B cell (primary cell): ENCODE data around the gene RNF212. TPM values are rescaled to one million over a fixed set of nuclear protein-coding genes. Genes with fewer than 3 reads are reported as not detected.

Source experiments
- ATAC-seq: fragments of 200-7000 bp; cut with Tn5 transposase; one replicate; pipeline ENCODE4 v1.10.0; 2021; ENCODE audit warnings: low read depth, mild to moderate bottlenecking, moderate number of reproducible peaks, moderate library complexity
- CTCF ChIA-PET: fragments of 350-600 bp; sonication (Branson Sonifier 250); formaldehyde crosslinking; loops from one replicate; lab custom pipeline; 2021; ENCODE audit warnings: antibody characterized with exemption, inconsistent platforms; lab: Charles Lee
- POLR2A ChIA-PET: fragments of 350-600 bp; sonication (Branson Sonifier 250); formaldehyde crosslinking; loops from one replicate; lab custom pipeline; 2021; ENCODE audit warnings: antibody characterized with exemption; lab: Charles Lee
- DNase-seq: peaks from one replicate; pipeline ENCODE4 v3.0.0; 2013
- H2AFZ ChIP-seq: 2 replicates; pipeline ENCODE4 v1.6.1; 2012; ENCODE audit warnings: mild to moderate bottlenecking, low read depth, low read length; ENCODE audit not compliant: insufficient read depth, poor library complexity, severe bottlenecking
- H3K27ac ChIP-seq, 2 donors: 1 replicate in 1 of 2; 2 replicates in 1 of 2; pipeline ENCODE4 v1.5.1; 2012 to 2013; ENCODE audit warnings: low read length in 2 of 2, mild to moderate bottlenecking in 2 of 2, moderate library complexity in 1 of 2
- H3K27me3 ChIP-seq, 4 experiments: fragments of 200-600 bp in 1 of 4; sonication (generic) in 1 of 4; replicated peaks in 1 of 4; 1 replicate in 2 of 4; 2 replicates in 2 of 4; pipeline versions ENCODE4 v1.6.1 to v1.7.0; 2013 to 2016; ENCODE audit warnings: low read length in 3 of 4, mild to moderate bottlenecking in 2 of 4, mixed read lengths in 1 of 4, moderate library complexity in 1 of 4; ENCODE audit not compliant: insufficient read depth in 4 of 4, control insufficient read depth in 3 of 4; ENCODE audit errors: control extremely low read depth in 1 of 4
- H3K36me3 ChIP-seq, 2 experiments: replicated peaks in 1 of 2; 1 replicate in 1 of 2; 2 replicates in 1 of 2; pipeline versions ENCODE4 v1.6.1 to v1.7.1; 2013; ENCODE audit warnings: low read length in 1 of 2; ENCODE audit not compliant: insufficient read depth in 2 of 2, control insufficient read depth in 1 of 2; ENCODE audit errors: control extremely low read depth in 1 of 2, extremely low read depth in 1 of 2
- H3K4me1 ChIP-seq, 2 donors: fragments of 200-600 bp in 1 of 2; sonication (generic) in 1 of 2; 1 replicate in 1 of 2; 2 replicates in 1 of 2; pipeline versions ENCODE4 v1.5.1 to v1.6.1; 2013 to 2017; ENCODE audit warnings: low read length in 2 of 2; ENCODE audit not compliant: control insufficient read depth in 2 of 2, insufficient read depth in 2 of 2
- H3K4me2 ChIP-seq: replicated peaks from 2 replicates; pipeline ENCODE3; 2012; ENCODE audit warnings: mild to moderate bottlenecking, low read depth, low read length; ENCODE audit not compliant: poor library complexity, severe bottlenecking
- H3K4me3 ChIP-seq, 5 experiments: fragments of 200-600 bp in 1 of 5; sonication (generic) in 1 of 5; 1 replicate in 3 of 5; 2 replicates in 2 of 5; pipeline versions ENCODE4 v1.5.1 to v1.7.0; 2011 to 2016; ENCODE audit warnings: low read length in 4 of 5, mild to moderate bottlenecking in 4 of 5, low read depth in 2 of 5, control low read depth in 1 of 5, moderate library complexity in 1 of 5; ENCODE audit not compliant: insufficient read depth in 1 of 5; ENCODE audit errors: control extremely low read depth in 1 of 5, extremely low read depth in 1 of 5
- H3K79me2 ChIP-seq: fragments of 200-600 bp; sonication (generic); one replicate; pipeline ENCODE4 v1.6.0; 2016; ENCODE audit warnings: low read length; ENCODE audit not compliant: control insufficient read depth, insufficient read depth
- H3K9ac ChIP-seq: fragments of 200-600 bp; sonication (generic); 2 replicates; pipeline ENCODE4 v1.6.1; 2017; ENCODE audit warnings: mild to moderate bottlenecking, low read length, moderate library complexity
- H3K9me3 ChIP-seq, 3 donors: one replicate each; pipeline versions ENCODE4 v1.6.1 to v1.7.1; 2013; ENCODE audit warnings: low read length in 2 of 3; ENCODE audit not compliant: control insufficient read depth in 2 of 3, insufficient read depth in 1 of 3; ENCODE audit errors: control extremely low read depth in 1 of 3
- H4K20me1 ChIP-seq: 2 replicates; pipeline ENCODE4 v1.6.0; 2012; ENCODE audit warnings: mild to moderate bottlenecking, low read length; ENCODE audit not compliant: insufficient read depth, control insufficient read depth, poor library complexity, severe bottlenecking
- H3K27ac Mint-ChIP-seq: one replicate; pipeline ENCODE4 v1.8.0; 2021; ENCODE audit warnings: mixed read lengths
- H3K27me3 Mint-ChIP-seq: one replicate; pipeline ENCODE4 v1.8.0; 2021; ENCODE audit warnings: mixed read lengths
- H3K4me1 Mint-ChIP-seq: one replicate; pipeline ENCODE4 v1.8.0; 2021; ENCODE audit warnings: mixed read lengths
- H3K4me3 Mint-ChIP-seq: one replicate; pipeline ENCODE4 v1.8.0; 2021; ENCODE audit warnings: mixed read lengths
- H3K9me3 Mint-ChIP-seq: one replicate; pipeline ENCODE4 v1.8.0; 2022; ENCODE audit warnings: mixed read lengths; ENCODE audit not compliant: insufficient read depth
- CTCF ChIP-seq: fragments of 200-600 bp; IDR thresholded peaks from one replicate; pipeline ENCODE4 v1.8.0; 2022; ENCODE audit warnings: antibody characterized with exemption, mild to moderate bottlenecking
- EZH2 ChIP-seq: IDR thresholded peaks from 2 replicates; pipeline ENCODE4 v1.6.1; 2012; ENCODE audit warnings: borderline replicate concordance, low read depth, mild to moderate bottlenecking, moderate library complexity, low read length; ENCODE audit not compliant: insufficient read depth, poor library complexity, severe bottlenecking
- WGBS: methylation state at CpG from one replicate; pipeline ENCODE4 v1.1.5; 2013; ENCODE audit warnings: missing lambda C conversion rate; ENCODE audit not compliant: insufficient coverage; 5-methylcytosine and 5-hydroxymethylcytosine counted together
- intact Hi-C: fragments of 100-400 bp; cut with micrococcal nuclease; formaldehyde crosslinking; loops from one replicate; pipeline ENCODE4 v1.10.0; 2022
- polyA plus RNA-seq: library from polyadenylated mRNA; depleted of rRNA; stranded (reverse); fragments of >200 nt; gene quantifications from 2 replicates; pipeline ENCODE4 v1.2.3, GENCODE V29; 2012
- total RNA-seq, 2 donors: library from RNA; stranded (reverse); fragments of 120-200 nt in 1 of 2; gene quantifications; 1 replicate in 1 of 2; 2 replicates in 1 of 2; pipeline versions ENCODE4 v1.2.3 to v1.2.4, GENCODE V29; 2013 to 2022

Gene RNF212
- total and polyA plus RNA-seq, 2 donors (not counting 1 experiment from before 2014, with no cell fraction given), result 2.1 to 5.9 TPM

DNA sequence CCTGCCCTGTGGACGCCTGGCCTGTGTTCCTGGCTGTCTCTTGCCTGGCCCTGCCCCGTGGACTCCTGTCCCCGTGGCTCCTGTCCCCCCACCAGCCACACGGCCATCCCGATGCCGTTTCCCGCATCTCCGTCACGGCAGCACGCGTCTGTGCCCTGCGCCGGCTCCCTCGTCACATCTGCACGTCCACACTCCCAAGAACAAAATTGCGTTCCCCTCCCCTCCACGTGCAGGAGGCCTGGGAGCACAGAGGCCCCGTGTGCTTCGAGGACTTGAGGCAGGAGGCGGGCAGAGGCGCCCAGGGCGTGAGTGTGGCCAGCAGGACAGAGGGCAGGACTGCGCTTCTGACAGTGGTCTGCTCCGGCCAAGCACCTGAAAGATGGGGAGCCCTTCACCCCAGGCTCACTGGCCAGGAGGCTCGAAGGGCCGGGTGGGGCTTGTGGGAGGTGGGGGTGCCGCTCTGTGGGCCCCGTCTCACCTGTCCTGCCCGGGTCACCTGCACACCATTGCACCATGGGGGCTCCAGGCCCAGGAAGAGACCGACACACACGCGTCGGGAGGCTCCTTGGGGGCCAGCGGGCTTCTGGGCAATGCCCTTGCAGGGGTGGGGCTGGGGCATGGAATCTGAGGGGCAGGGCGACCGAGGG lies 84.7 kb downstream of the RNF212 start:
- no peaks in the 10 kb centered on the region for H3K79me2 ChIP-seq
- H3K9me3 ChIP-seq, result peaks cover 0 to 6% (median 0%) of the 10 kb centered on the region in 3 donors
- H3K36me3 ChIP-seq, result peaks cover 0 to 2% of the 10 kb centered on the region in 2 experiments
- ChIA-PET POLR2A (no interaction called here), CTCF (interaction anchor here (1.5 kb wide), 1 partner anchor 9 kb away, joined by 4 read pairs; no protein-coding TSS in a partner anchor)
- H3K4me1 ChIP-seq, result peaks cover 8 to 16% of the 10 kb centered on the region in 2 donors
- H3K4me3 Mint-ChIP-seq, result no peak overlapping the region
- peaks cover 0 to 29% (median 0%) of the 10 kb centered on the region in 4 experiments for H3K27me3 ChIP-seq
- H3K4me2 ChIP-seq, result no peak overlapping the region
- H3K27me3 Mint-ChIP-seq, result no peaks in the 10 kb centered on the region
- DNase-seq (no peak), ATAC-seq (no peak)
- H3K27ac ChIP-seq, result no peak overlapping the region
- intact Hi-C loops, result no loop called here
- peaks cover 18% of the 10 kb centered on the region for H3K4me1 Mint-ChIP-seq
- TF ChIP-seq EZH2 (no peak), CTCF (no peak)
- WGBS, result 88% methylated on average over 33 of the region's 36 CpGs
- no peaks in the 10 kb centered on the region for H4K20me1 ChIP-seq
- no peak overlapping the region for H3K4me3 ChIP-seq
- no peak overlapping the region for H3K27ac Mint-ChIP-seq
- H3K9ac ChIP-seq, result no peak overlapping the region
- H3K9me3 Mint-ChIP-seq, result no peaks in the 10 kb centered on the region
- no peak overlapping the region for H2AFZ ChIP-seq

GRCh38 chr4:1027915-1028238 lies 85.5 kb downstream of the RNF212 start:
- Histone ChIP-seq H3K4me1 (peaks cover 8 to 18% of the 10 kb centered on the region in 2 donors), H3K4me2 (no peak overlapping the region), H4K20me1 (no peaks in the 10 kb centered on the region), H3K27me3 (peaks cover 0 to 25% (median 0%) of the 10 kb centered on the region in 4 experiments), H3K79me2 (no peaks in the 10 kb centered on the region), H3K9ac (no peak overlapping the region), H2AFZ (no peak overlapping the region), H3K9me3 (peaks cover 0 to 6% (median 0%) of the 10 kb centered on the region in 3 donors), H3K36me3 (peaks cover 0 to 2% of the 10 kb centered on the region in 2 experiments), H3K4me3 (no peak overlapping the region), H3K27ac (no peak overlapping the region)
- peak overlapping the region; percentile 26 for H3K27ac Mint-ChIP-seq
- no peaks in the 10 kb centered on the region for H3K27me3 Mint-ChIP-seq
- intact Hi-C loops, result no loop called here
- ATAC-seq (no peak), DNase-seq (no peak)
- no peak overlapping the region for H3K4me3 Mint-ChIP-seq
- CTCF ChIA-PET, result interaction anchor here (1.5 kb wide), 1 partner anchor 10 kb away, joined by 4 read pairs; no protein-coding TSS in a partner anchor
- WGBS, result 80% methylated on average over 9 of the region's 9 CpGs
- no peaks in the 10 kb centered on the region for H3K9me3 Mint-ChIP-seq
- POLR2A ChIA-PET, result no interaction called here
- TF ChIP-seq EZH2 (no peak), CTCF (no peak)
- H3K4me1 Mint-ChIP-seq, result peaks cover 18% of the 10 kb centered on the region
